H9 (cell line): ENCODE results near the gene ZNF879. TPM values are rescaled to one million over a fixed set of nuclear protein-coding genes. Genes with fewer than 3 reads are reported as not detected.
A peak's percentile ranks its signal among the peaks of the same experiment; 100 is the strongest.

ENCODE experiments used
- DNase-seq: peaks from one replicate; pipeline ENCODE4 v3.0.0-alpha.2; 2017
- H2AFZ ChIP-seq: one replicate; pipeline ENCODE4 v1.6.1; 2013; ENCODE audit warnings: mild to moderate bottlenecking, low read length, control low read depth, moderate library complexity
- H2AK5ac ChIP-seq: 2 replicates; pipeline ENCODE4 v1.6.1; 2013; ENCODE audit warnings: low read length, control low read depth, mixed read lengths; ENCODE audit not compliant: insufficient read length
- H2BK120ac ChIP-seq: one replicate; pipeline ENCODE4 v1.6.1; 2013; ENCODE audit warnings: low read depth, mild to moderate bottlenecking, low read length, control low read depth, inconsistent platforms; ENCODE audit not compliant: poor library complexity, severe bottlenecking
- H2BK12ac ChIP-seq: 2 replicates; pipeline ENCODE4 v1.6.1; 2013; ENCODE audit warnings: low read length, control low read depth, mixed read lengths, low read depth; ENCODE audit not compliant: insufficient read length
- H2BK15ac ChIP-seq: 2 replicates; pipeline ENCODE4 v1.6.1; 2013; ENCODE audit warnings: low read depth, low read length, control low read depth
- H2BK20ac ChIP-seq: one replicate; pipeline ENCODE4 v1.6.1; 2013; ENCODE audit warnings: low read depth, mild to moderate bottlenecking, low read length, control low read depth, inconsistent platforms; ENCODE audit not compliant: poor library complexity, severe bottlenecking
- H2BK5ac ChIP-seq: 2 replicates; pipeline ENCODE4 v1.6.1; 2013; ENCODE audit warnings: low read length, control low read depth, mixed read lengths; ENCODE audit not compliant: insufficient read length
- H3K14ac ChIP-seq: 2 replicates; pipeline ENCODE4 v1.6.1; 2013; ENCODE audit warnings: low read length, control low read depth; ENCODE audit not compliant: insufficient read depth
- H3K18ac ChIP-seq: 2 replicates; pipeline ENCODE4 v1.6.1; 2013; ENCODE audit warnings: low read depth, mild to moderate bottlenecking, mixed read lengths, low read length, control low read depth; ENCODE audit not compliant: insufficient read length
- H3K23ac ChIP-seq: 2 replicates; pipeline ENCODE4 v1.6.1; 2013; ENCODE audit warnings: low read length, control low read depth, mixed read lengths, low read depth; ENCODE audit not compliant: insufficient read length
- H3K23me2 ChIP-seq: 2 replicates; pipeline ENCODE4 v1.6.1; 2013; ENCODE audit warnings: low read depth, mild to moderate bottlenecking, mixed read lengths, low read length, control low read depth; ENCODE audit not compliant: insufficient read length, poor library complexity, severe bottlenecking
- H3K27ac ChIP-seq: 2 replicates; pipeline ENCODE4 v1.5.1; 2013; ENCODE audit warnings: low read length, control low read depth, mixed read lengths, low read depth; ENCODE audit not compliant: insufficient read length
- H3K27me3 ChIP-seq: 2 replicates; pipeline ENCODE4 v1.6.1; 2013; ENCODE audit warnings: low read length, control low read depth, inconsistent platforms; ENCODE audit not compliant: insufficient read depth
- H3K4ac ChIP-seq: 2 replicates; pipeline ENCODE4 v1.6.1; 2013; ENCODE audit warnings: low read depth, mild to moderate bottlenecking, control low read depth, inconsistent platforms, low read length, moderate library complexity
- H3K4me1 ChIP-seq: 2 replicates; pipeline ENCODE4 v1.6.1; 2013; ENCODE audit warnings: low read length, control low read depth, inconsistent platforms; ENCODE audit not compliant: insufficient read depth
- H3K4me2 ChIP-seq: 2 replicates; pipeline ENCODE4 v1.6.1; 2013; ENCODE audit warnings: low read length, control low read depth, mixed read lengths; ENCODE audit not compliant: insufficient read length, insufficient read depth
- H3K56ac ChIP-seq: 2 replicates; pipeline ENCODE4 v1.6.1; 2013; ENCODE audit warnings: low read depth, mild to moderate bottlenecking, mixed read lengths, low read length, control low read depth; ENCODE audit not compliant: insufficient read length
- H3K79me1 ChIP-seq: 2 replicates; pipeline ENCODE4 v1.6.1; 2013; ENCODE audit warnings: low read depth, mild to moderate bottlenecking, moderate library complexity, low read length, control low read depth, inconsistent platforms; ENCODE audit not compliant: insufficient read depth, poor library complexity, severe bottlenecking
- H3K79me2 ChIP-seq: 2 replicates; pipeline ENCODE4 v1.6.1; 2013; ENCODE audit warnings: low read length, control low read depth, inconsistent platforms; ENCODE audit not compliant: insufficient read depth
- H3K9ac ChIP-seq: 2 replicates; pipeline ENCODE4 v1.6.1; 2013; ENCODE audit warnings: low read length, control low read depth, mixed read lengths; ENCODE audit not compliant: insufficient read length; ENCODE audit errors: extremely low read depth
- H3K9me3 ChIP-seq: one replicate; pipeline ENCODE4 v1.6.1; 2013; ENCODE audit warnings: low read depth, low read length, inconsistent platforms; ENCODE audit not compliant: control insufficient read depth
- H3T11ph ChIP-seq: one replicate; pipeline ENCODE4 v1.6.1; 2013; ENCODE audit warnings: mild to moderate bottlenecking, low read length, control low read depth, inconsistent platforms
- H4K20me1 ChIP-seq: one replicate; pipeline ENCODE4 v1.6.1; 2013; ENCODE audit not compliant: control insufficient read depth, insufficient read length, insufficient read depth
- H4K5ac ChIP-seq: 2 replicates; pipeline ENCODE4 v1.6.1; 2013; ENCODE audit warnings: low read depth, mild to moderate bottlenecking, mixed read lengths, low read length, control low read depth; ENCODE audit not compliant: insufficient read length
- H4K8ac ChIP-seq: replicated peaks from 2 replicates; pipeline ENCODE4 v1.6.1; 2013; ENCODE audit warnings: low read length, control low read depth, mixed read lengths, low read depth; ENCODE audit not compliant: insufficient read length
- H4K91ac ChIP-seq: 2 replicates; pipeline ENCODE4 v1.6.1; 2013; ENCODE audit warnings: low read depth, mild to moderate bottlenecking, moderate library complexity, mixed read lengths, low read length, control low read depth; ENCODE audit not compliant: insufficient read length
- H3K27ac Mint-ChIP-seq, 3 experiments: 2 replicates in 2 of 3; 3 replicates in 1 of 3; pipeline ENCODE4 v1.8.0; 2020 to 2021; ENCODE audit warnings: mixed read lengths in 3 of 3, mild to moderate bottlenecking in 1 of 3, moderate library complexity in 1 of 3
- H3K27me3 Mint-ChIP-seq: 2 replicates; pipeline ENCODE4 v1.8.0; 2021; ENCODE audit warnings: low read depth, mild to moderate bottlenecking, moderate library complexity, mixed read lengths
- H3K36me3 Mint-ChIP-seq, 3 experiments: 2 replicates in 2 of 3; 3 replicates in 1 of 3; pipeline ENCODE4 v1.8.0; 2020 to 2021; ENCODE audit warnings: low read depth in 3 of 3, mixed read lengths in 3 of 3; ENCODE audit not compliant: insufficient read depth in 1 of 3
- H3K4me1 Mint-ChIP-seq, 2 experiments: 2 replicates each; pipeline ENCODE4 v1.8.0; 2020; ENCODE audit warnings: mixed read lengths in 2 of 2
- H3K4me3 Mint-ChIP-seq, 2 experiments: 2 replicates in 1 of 2; 3 replicates in 1 of 2; pipeline ENCODE4 v1.8.0; 2020 to 2021; ENCODE audit warnings: mild to moderate bottlenecking in 2 of 2, mixed read lengths in 2 of 2, moderate library complexity in 1 of 2
- H3K9me3 Mint-ChIP-seq, 2 experiments: 2 replicates in 1 of 2; 3 replicates in 1 of 2; pipeline ENCODE4 v1.8.0; 2020; ENCODE audit warnings: mild to moderate bottlenecking in 2 of 2, mixed read lengths in 2 of 2, moderate library complexity in 1 of 2
- CTCF ChIP-seq: fragments of 200-600 bp; sonication (generic); conservative IDR thresholded peaks from 3 replicates; pipeline ENCODE4 v1.8.0; 2021; ENCODE audit warnings: antibody characterized with exemption, mild to moderate bottlenecking
- WGBS: extraction: QIAGEN DNeasy Blood & Tissue Kit; methylation state at CpG from one replicate; pipeline ENCODE4 v1.1.7; 2013; ENCODE audit warnings: missing lambda C conversion rate, low lambda C conversion rate, mixed read lengths; ENCODE audit not compliant: insufficient read length; ENCODE audit errors: extremely low coverage; 5-methylcytosine and 5-hydroxymethylcytosine counted together
- total RNA-seq: library from RNA; stranded (reverse); gene quantifications from 2 replicates; pipeline ENCODE4 v1.2.1, GENCODE V29; 2021

Gene ZNF879
- total RNA-seq, 1 experiment from 2014 or later = 5.4 TPM

- Histone ChIP-seq H2BK120ac (no peak overlapping the region), H3K79me1 (no peaks in the 10 kb centered on the region), H3K9me3 (peaks cover 11% of the 10 kb centered on the region), H3K9ac (no peak overlapping the region), H3K27me3 (no peaks in the 10 kb centered on the region), H4K91ac (no peak overlapping the region), H2BK12ac (no peak overlapping the region), H4K20me1 (no peaks in the 10 kb centered on the region), H3T11ph (no peak overlapping the region), H4K5ac (no peak overlapping the region), H3K4me1 (no peaks in the 10 kb centered on the region), H3K14ac (no peak overlapping the region), H2BK20ac (no peak overlapping the region), H3K23me2 (no peaks in the 10 kb centered on the region), H3K4ac (no peak overlapping the region), H3K56ac (no peak overlapping the region), H3K79me2 (no peaks in the 10 kb centered on the region; the same call in 1 of the 2 replicates), H2BK5ac (no peak overlapping the region), H3K4me2 (no peak overlapping the region), H4K8ac (no peak overlapping the region), H2BK15ac (no peak overlapping the region), H3K23ac (no peak overlapping the region), H3K27ac (no peak overlapping the region), H2AFZ (no peak overlapping the region), H3K18ac (no peak overlapping the region), H2AK5ac (no peak overlapping the region)
- Mint-ChIP-seq H3K4me3 (no peak overlapping the region), H3K36me3 (peaks cover 3 to 6% (median 6%) of the 10 kb centered on the region in 3 experiments; a peak in 5 of 7 replicates), H3K9me3 (peaks cover 76 to 81% of the 10 kb centered on the region in 2 experiments), H3K4me1 (no peaks in the 10 kb centered on the region), H3K27me3 (peaks cover 2% of the 10 kb centered on the region; the same call in 1 of the 2 replicates), H3K27ac (no peak overlapping the region)
- TF ChIP-seq CTCF = peak; percentile 41; the same call in 1 of the 3 replicates
- DNase-seq = no peak
- no CpG with 5 or more reads among the region's 1 CpG for WGBS
Measured at GRCh38 chr5:179008667-179009066, 14.9 kb upstream of the ZNF879 start.
